HepG2 (cell line): Measurements from ENCODE around the gene GDA.

Experiments used
- CERS6 ChIP-seq: sonication (generic); formaldehyde crosslinking; IDR thresholded peaks from 2 replicates; pipeline ENCODE4 v1.5.0; 2020; ENCODE audit warnings: missing genetic modification reagents
- CTCF ChIP-seq: sonication (generic); formaldehyde crosslinking; IDR thresholded peaks from 2 replicates; pipeline ENCODE4 v1.5.0; 2020; ENCODE audit warnings: mild to moderate bottlenecking, missing genetic modification reagents, moderate library complexity
- NR2F1 ChIP-seq, 2 experiments: fragments of 450-650 bp in 1 of 2; formaldehyde crosslinking in 1 of 2; IDR thresholded peaks; 2 replicates each; pipeline versions ENCODE4 v1.5.0 to v1.6.1; 2016 to 2020; ENCODE audit warnings: mild to moderate bottlenecking in 1 of 2, missing compliant biosample characterization in 1 of 2, missing genetic modification reagents in 1 of 2, moderate library complexity in 1 of 2
- TCF12 ChIP-seq, 2 experiments: fragments of 450-650 bp in 1 of 2; sonication (generic) in 1 of 2; formaldehyde crosslinking in 1 of 2; IDR thresholded peaks; 2 replicates each; pipeline versions ENCODE4 v1.6.1 to v1.8.0; 2017 to 2022; ENCODE audit warnings: antibody characterized with exemption in 1 of 2, mild to moderate bottlenecking in 1 of 2, missing genetic modification reagents in 1 of 2, moderate library complexity in 1 of 2
- U2AF2 ChIP-seq: fragments of 200-400 bp; formaldehyde crosslinking; IDR thresholded peaks from 2 replicates; pipeline ENCODE4 v1.6.1; 2017; ENCODE audit warnings: low read depth, mild to moderate bottlenecking, low read length

GRCh38 chr9:72232778-72233177, 83.5 kb downstream of the GDA start:
- TF ChIP-seq CTCF (CRISPR knock-in tag) (no peak), NR2F1 (CRISPR knock-in tag; IDR thresholded peaks at IDR 0.05) (no peak), U2AF2 (no peak), CERS6 (CRISPR knock-in tag) (no peak), TCF12 (IDR thresholded peaks at IDR 0.05) (no peak), TCF12 (CRISPR knock-in tag; IDR thresholded peaks at IDR 0.05) (no peak)
